RPMI7951 (cell line): Measurements from ENCODE around the gene TRIM36. TPM values are rescaled to one million over a fixed set of nuclear protein-coding genes. Genes with fewer than 3 reads are reported as not detected.
A peak's percentile ranks its signal among the peaks of the same experiment; 100 is the strongest.

ENCODE experiments used
- DNase-seq: peaks from one replicate; pipeline ENCODE4 v3.0.0-alpha.2; 2012; ENCODE audit warnings: low read depth
- total RNA-seq: library from RNA; depleted of rRNA; stranded (reverse); fragments of >200 nt; shearing (Covaris generic); gene quantifications from 2 replicates; pipeline ENCODE4 v1.2.3, GENCODE V29; 2014; rRNA removed

The TRIM36 gene, protein sequence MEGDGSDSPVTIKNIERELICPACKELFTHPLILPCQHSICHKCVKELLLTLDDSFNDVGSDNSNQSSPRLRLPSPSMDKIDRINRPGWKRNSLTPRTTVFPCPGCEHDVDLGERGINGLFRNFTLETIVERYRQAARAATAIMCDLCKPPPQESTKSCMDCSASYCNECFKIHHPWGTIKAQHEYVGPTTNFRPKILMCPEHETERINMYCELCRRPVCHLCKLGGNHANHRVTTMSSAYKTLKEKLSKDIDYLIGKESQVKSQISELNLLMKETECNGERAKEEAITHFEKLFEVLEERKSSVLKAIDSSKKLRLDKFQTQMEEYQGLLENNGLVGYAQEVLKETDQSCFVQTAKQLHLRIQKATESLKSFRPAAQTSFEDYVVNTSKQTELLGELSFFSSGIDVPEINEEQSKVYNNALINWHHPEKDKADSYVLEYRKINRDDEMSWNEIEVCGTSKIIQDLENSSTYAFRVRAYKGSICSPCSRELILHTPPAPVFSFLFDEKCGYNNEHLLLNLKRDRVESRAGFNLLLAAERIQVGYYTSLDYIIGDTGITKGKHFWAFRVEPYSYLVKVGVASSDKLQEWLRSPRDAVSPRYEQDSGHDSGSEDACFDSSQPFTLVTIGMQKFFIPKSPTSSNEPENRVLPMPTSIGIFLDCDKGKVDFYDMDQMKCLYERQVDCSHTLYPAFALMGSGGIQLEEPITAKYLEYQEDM
- 2.4 and 3.5 TPM in 2 replicates for total RNA-seq

GRCh38 chr5:115169487-115170133 lies at the start of gene TRIM36:
Gene TRIM36 (minus strand): TSS chr5:115169908. CDS start chr5:115169634, 274 bp downstream.
- DNase-seq: peak; percentile 89

GRCh38 chr5:115214541-115214940 lies 44.8 kb upstream of the TRIM36 start:
- DNase-seq: no peak

- DNase-seq: no peak
These were observed 39.6 kb upstream of the TRIM36 start for GRCh38 chr5:115209279-115209678.

DNA sequence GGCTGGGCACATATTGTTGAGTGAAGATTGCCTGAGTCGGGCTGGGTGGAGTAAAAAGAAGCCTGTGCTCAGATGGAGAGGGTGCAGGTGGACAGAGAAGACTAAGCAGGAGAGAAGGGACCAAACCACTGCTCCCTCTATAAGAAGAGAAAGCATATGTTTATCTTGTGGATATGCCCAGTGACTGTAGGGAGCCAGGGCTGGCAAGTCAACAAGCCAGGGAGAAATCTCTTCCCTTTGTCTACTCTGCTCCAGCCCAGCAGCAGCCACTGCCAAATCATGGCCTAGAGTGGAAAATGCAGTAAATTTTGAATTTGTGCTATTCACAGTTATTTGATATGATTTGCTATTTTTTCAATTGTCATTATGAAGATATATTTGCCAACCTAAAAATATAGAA lies 33.2 kb upstream of the TRIM36 start:
- no peak for DNase-seq

- no peak for DNase-seq
These were observed 26.5 kb upstream of the TRIM36 start for GRCh38 chr5:115196161-115196560.

GRCh38 chr5:115194676-115195075 lies 25.0 kb upstream of the TRIM36 start:
- DNase-seq: peak; percentile 3

GRCh38 chr5:115193295-115193694 lies 23.6 kb upstream of the TRIM36 start:
- no peak for DNase-seq

GRCh38 chr5:115192098-115192497 lies 22.4 kb upstream of the TRIM36 start:
- no peak for DNase-seq

- no peak for DNase-seq
These were observed 21.8 kb upstream of the TRIM36 start for GRCh38 chr5:115191474-115192031.

DNA sequence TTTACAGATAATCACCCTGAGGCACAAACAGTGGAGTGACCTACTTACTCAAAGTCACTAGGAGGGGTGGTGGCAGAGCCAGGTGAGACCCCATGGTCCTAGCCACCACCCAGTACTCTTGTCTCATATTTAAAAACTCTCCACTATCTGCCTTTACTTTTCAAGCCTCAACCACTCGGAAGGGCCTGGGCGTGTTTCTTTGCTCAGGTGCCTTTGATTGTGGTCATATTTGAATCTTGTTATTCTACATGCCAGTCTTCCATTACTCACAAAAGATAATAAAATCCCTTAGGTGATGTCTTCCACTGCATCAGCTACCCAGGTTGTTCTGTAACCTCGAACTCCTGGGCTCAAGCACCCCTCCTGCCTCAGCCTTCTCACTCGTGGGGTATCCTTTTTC lies 20.7 kb upstream of the TRIM36 start:
- no peak for DNase-seq

- DNase-seq: no peak
These were observed 20.2 kb upstream of the TRIM36 start for GRCh38 chr5:115189866-115190265.

GRCh38 chr5:115186794-115187193 lies 17.1 kb upstream of the TRIM36 start:
- DNase-seq: no peak

DNA sequence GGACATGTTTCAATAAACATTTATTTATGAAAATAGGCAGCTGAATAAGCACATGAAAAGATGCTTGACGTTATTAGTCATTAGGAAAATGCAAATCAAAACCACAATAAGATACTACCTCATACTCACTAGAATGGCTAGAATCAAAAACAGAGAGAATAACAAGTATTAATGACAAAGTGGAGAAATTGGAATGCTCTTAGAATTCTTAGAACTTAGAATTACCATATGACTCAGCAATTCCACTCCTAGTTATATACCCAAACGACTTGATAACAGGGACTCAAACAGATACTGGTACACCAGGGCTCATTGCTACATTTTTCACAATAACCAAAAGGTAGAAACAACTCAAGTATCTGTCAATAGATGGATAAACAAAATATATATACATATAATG lies 15.1 kb upstream of the TRIM36 start:
- DNase-seq: no peak

GRCh38 chr5:115181757-115182156 lies 12.0 kb upstream of the TRIM36 start:
- DNase-seq: no peak

DNA sequence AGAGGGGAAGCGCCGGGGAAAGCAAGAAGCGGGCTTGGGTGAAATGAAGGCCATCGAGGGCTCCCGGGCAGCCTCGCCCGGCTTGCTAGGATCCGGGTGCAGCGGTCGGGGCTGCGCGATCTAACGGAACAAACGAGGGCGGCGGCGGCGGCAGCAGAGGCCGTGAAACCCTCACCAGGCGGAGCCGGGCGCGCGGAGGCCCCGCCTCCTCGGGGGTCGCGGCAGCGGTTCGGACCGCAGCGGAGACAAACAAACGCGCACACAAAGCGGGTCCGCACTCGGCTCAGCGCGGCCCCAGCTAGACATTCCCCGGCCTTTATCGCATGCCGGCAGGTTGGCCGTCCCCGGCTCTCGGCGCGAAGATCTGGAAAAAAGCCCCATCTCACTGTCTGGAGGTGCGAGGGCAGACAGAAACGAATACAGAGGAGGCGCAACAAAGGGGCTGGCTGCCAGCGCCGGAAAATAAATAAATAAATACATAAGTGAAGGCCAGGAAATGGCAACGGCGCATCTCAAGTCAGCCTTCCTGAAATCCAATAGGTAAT lies 10.5 kb upstream of the TRIM36 start:
- DNase-seq: peak; percentile 30

DNA sequence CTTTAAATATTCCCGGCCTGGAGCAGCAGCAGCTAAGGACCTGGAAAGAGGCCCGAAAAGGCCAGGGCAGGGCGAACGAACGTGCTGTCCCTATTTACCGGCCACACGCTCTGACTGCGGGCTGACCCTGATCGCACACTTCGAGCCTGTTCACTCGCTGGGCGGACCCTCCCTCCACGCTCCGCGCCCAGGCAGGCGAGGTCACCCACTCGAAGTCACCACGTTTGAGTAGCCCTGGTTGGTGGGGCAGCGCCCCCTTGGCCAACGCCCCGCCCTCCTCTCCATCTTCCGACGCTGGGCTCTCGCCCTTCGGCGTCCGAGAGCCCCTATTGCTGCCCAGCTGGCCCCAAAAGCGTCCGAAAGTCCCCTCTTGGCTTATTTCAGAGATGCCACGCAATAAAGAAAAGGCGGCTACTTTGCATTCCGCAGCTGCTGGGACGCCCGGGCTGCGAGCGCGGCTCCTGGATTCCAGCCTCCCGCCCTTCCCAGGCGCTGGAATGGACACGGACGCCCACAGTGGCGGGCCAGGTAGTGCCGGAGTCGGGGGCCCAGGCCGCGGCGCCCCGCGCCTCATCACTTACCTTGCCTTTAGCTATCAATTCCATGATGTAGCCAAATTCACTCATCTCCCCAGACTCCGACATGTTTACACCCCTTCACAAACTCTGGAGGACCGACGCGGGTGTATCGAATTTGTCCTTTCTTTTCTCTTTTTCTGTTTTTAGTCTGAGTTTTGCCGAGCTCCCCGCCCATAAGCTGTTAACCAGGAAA lies 9.9 kb upstream of the TRIM36 start:
- DNase-seq: no peak

GRCh38 chr5:115179030-115179393 lies 9.3 kb upstream of the TRIM36 start:
- DNase-seq: no peak

GRCh38 chr5:115170929-115171510 lies 1.3 kb upstream of the TRIM36 start:
- no peak for DNase-seq

- no peak for DNase-seq
These were observed 623 bp upstream of the TRIM36 start for GRCh38 chr5:115170134-115170928.
